Pancreas (tissue), 10 donors: ENCODE results near the gene CBLN1. TPM values are rescaled to one million over a fixed set of nuclear protein-coding genes. Genes with fewer than 3 reads are reported as not detected.

ENCODE experiments used
- ATAC-seq, 4 donors: fragments of 200-7000 bp; cut with Tn5 transposase; one replicate each; pipeline versions ENCODE4 v1.8.0 to v1.9.1; 2020; ENCODE audit warnings: mild to moderate bottlenecking in 4 of 4, moderate library complexity in 4 of 4
- DNase-seq, 6 donors: peaks; one replicate each; pipeline ENCODE4 v3.0.0-alpha.2; 2020
- FAIRE-seq: peaks from 2 replicates; lab custom pipeline; 2012; peaks lifted over from hg19 to GRCh38; lab: Jason Lieb, UNC
- H3K27ac ChIP-seq, 4 donors: fragments of 200-600 bp; sonication (generic); 1 replicate in 3 of 4; 2 replicates in 1 of 4; pipeline versions ENCODE4 v1.5.0 to v1.8.0; 2020
- H3K27me3 ChIP-seq, 4 donors: fragments of 200-600 bp; one replicate each; pipeline ENCODE4 v1.8.0; 2021
- H3K36me3 ChIP-seq, 3 donors: fragments of 200-600 bp; sonication (generic) in 1 of 3; one replicate each; pipeline versions ENCODE4 v1.5.0 to v1.8.0; 2020 to 2021
- H3K4me1 ChIP-seq, 3 donors: fragments of 200-600 bp; one replicate each; pipeline ENCODE4 v1.8.0; 2021
- H3K4me3 ChIP-seq, 4 donors: fragments of 200-600 bp; sonication (generic) in 2 of 4; one replicate each; pipeline versions ENCODE4 v1.5.0 to v1.8.0; 2020 to 2021
- H3K9me3 ChIP-seq, 4 donors: fragments of 200-600 bp; one replicate each; pipeline ENCODE4 v1.8.0; 2021
- WGBS, 2 donors: extraction: QIAGEN DNeasy Blood & Tissue Kit; methylation state at CpG; one replicate each; pipeline ENCODE4 v1.1.7; 2013; 5-methylcytosine and 5-hydroxymethylcytosine counted together
- intact Hi-C, 3 donors: fragments of 100-400 bp; cut with DNase I; formaldehyde crosslinking; loops; one replicate each; pipeline versions ENCODE4 v1.11.1 to v1.14.2; 2022
- polyA plus RNA-seq, 2 donors: library from polyadenylated mRNA; stranded (reverse); fragments of 200-250 nt; gene quantifications; one replicate each; pipeline ENCODE4 v1.2.3, GENCODE V29; 2013
- total RNA-seq, 6 donors: library from RNA; stranded (reverse); fragmentation: NEBNext Ultra II Directional in 4 of 6; extraction: Animal tissue kit (Norgen Biotek cat#: 25700) in 4 of 6; gene quantifications; one replicate each; pipeline versions ENCODE4 v1.2.1 to v1.2.4, GENCODE V29; 2021 to 2023
- TF ChIP-seq, protein P1 (sequence below), 4 donors: fragments of 200-600 bp; sonication (generic) in 3 of 4; IDR thresholded peaks; one replicate each; pipeline versions ENCODE4 v1.5.0 to v1.8.0; 2021; ENCODE audit warnings: antibody characterized with exemption in 4 of 4
- donor health status: healthy with polysubstance abuse.
- donor health status: DM: no; HTN: no; CAD: no; lungs with moderate emphysema.
- donor health status: DM: no; HTN: no; CAD: no.
- donor health status: control.
- donor health status: control.
- donor health status: Bipolar disorder and iron deficiency.
- donor health status: DM: yes; HTN: yes; CAD: no.
- donor health status: DM: no; HTN: no; CAD: no.
- donor health status: DM: no; HTN: no; CAD: no.
- donor health status: DM: yes; HTN: yes; CAD: no.

CBLN1 gene
- total and polyA plus RNA-seq, 8 donors = 0.28 to 2.1 (median 0.60) TPM

GRCh38 chr16:49315602-49316001 lies 34.0 kb upstream of the CBLN1 start:
- WGBS, 2 donors = 90 to 96% methylated on average over 1 of the region's 1 CpG
- FAIRE-seq = no peak
- no peaks in the 10 kb centered on the region for H3K36me3 ChIP-seq
- peaks cover 0 to 4% (median 0%) of the 10 kb centered on the region in 4 donors for H3K27me3 ChIP-seq
- ATAC-seq = no peak
- intact Hi-C loops = no loop called here
- no peaks in the 10 kb centered on the region for H3K4me1 ChIP-seq
- DNase-seq = no peak
- no peaks in the 10 kb centered on the region for H3K9me3 ChIP-seq
- no peak overlapping the region for H3K4me3 ChIP-seq
- H3K27ac ChIP-seq = no peak overlapping the region
- TF ChIP-seq, protein P1, sequence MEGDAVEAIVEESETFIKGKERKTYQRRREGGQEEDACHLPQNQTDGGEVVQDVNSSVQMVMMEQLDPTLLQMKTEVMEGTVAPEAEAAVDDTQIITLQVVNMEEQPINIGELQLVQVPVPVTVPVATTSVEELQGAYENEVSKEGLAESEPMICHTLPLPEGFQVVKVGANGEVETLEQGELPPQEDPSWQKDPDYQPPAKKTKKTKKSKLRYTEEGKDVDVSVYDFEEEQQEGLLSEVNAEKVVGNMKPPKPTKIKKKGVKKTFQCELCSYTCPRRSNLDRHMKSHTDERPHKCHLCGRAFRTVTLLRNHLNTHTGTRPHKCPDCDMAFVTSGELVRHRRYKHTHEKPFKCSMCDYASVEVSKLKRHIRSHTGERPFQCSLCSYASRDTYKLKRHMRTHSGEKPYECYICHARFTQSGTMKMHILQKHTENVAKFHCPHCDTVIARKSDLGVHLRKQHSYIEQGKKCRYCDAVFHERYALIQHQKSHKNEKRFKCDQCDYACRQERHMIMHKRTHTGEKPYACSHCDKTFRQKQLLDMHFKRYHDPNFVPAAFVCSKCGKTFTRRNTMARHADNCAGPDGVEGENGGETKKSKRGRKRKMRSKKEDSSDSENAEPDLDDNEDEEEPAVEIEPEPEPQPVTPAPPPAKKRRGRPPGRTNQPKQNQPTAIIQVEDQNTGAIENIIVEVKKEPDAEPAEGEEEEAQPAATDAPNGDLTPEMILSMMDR (IDR thresholded peaks at IDR 0.05) = no peak

- Histone ChIP-seq H3K36me3 (no peaks in the 10 kb centered on the region), H3K27ac (no peak overlapping the region), H3K27me3 (peaks cover 0 to 4% (median 0%) of the 10 kb centered on the region in 4 donors), H3K9me3 (no peaks in the 10 kb centered on the region), H3K4me3 (no peak overlapping the region), H3K4me1 (no peaks in the 10 kb centered on the region)
- intact Hi-C loops = no loop called here
- TF ChIP-seq, protein P1 (IDR thresholded peaks at IDR 0.05) = no peak
- no peak for DNase-seq
- WGBS, 2 donors = 44 to 54% methylated on average over 10 of the region's 10 CpGs
- no peak for ATAC-seq
- FAIRE-seq = no peak
Measured at GRCh38 chr16:49312389-49312985, 30.8 kb upstream of the CBLN1 start.

GRCh38 chr16:49311823-49312222 lies 30.2 kb upstream of the CBLN1 start:
- no peak for DNase-seq
- 61 to 62% methylated on average over 6 of the region's 6 CpGs for WGBS, 2 donors
- Histone ChIP-seq H3K36me3 (no peaks in the 10 kb centered on the region), H3K4me1 (no peaks in the 10 kb centered on the region), H3K27me3 (peaks cover 0 to 4% (median 0%) of the 10 kb centered on the region in 4 donors), H3K4me3 (no peak overlapping the region), H3K9me3 (no peaks in the 10 kb centered on the region), H3K27ac (no peak overlapping the region)
- intact Hi-C loops = no loop called here
- no peak for ATAC-seq
- no peak for FAIRE-seq
- TF ChIP-seq, protein P1 (IDR thresholded peaks at IDR 0.05) = no peak

DNA sequence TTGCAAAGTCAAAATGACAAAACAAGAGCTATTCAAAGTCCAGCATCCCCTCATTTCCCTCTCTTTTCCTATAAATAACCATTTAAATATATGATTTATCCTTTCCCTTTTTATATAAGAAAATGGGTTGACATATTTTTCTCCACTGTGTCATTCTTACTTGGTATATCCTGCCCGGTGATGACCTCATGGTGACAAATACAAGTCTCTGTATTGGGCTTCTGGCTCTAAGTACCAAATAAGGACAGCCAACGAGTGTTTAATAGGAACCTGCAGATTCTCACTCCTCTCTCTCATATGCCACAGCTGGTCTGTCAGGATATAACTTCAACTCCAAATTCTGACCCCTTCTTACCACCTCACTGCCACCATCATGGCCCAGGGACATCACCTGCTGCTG lies 25.5 kb upstream of the CBLN1 start:
- DNase-seq = no peak
- WGBS, 2 donors = 67 to 82% methylated on average over 2 of the region's 2 CpGs
- Histone ChIP-seq H3K4me1 (no peaks in the 10 kb centered on the region), H3K36me3 (no peaks in the 10 kb centered on the region), H3K27ac (no peak overlapping the region), H3K27me3 (no peaks in the 10 kb centered on the region), H3K9me3 (no peaks in the 10 kb centered on the region), H3K4me3 (no peak overlapping the region)
- ATAC-seq = no peak
- FAIRE-seq = no peak
- TF ChIP-seq, protein P1 (IDR thresholded peaks at IDR 0.05) = no peak
- intact Hi-C loops = no loop called here

DNA sequence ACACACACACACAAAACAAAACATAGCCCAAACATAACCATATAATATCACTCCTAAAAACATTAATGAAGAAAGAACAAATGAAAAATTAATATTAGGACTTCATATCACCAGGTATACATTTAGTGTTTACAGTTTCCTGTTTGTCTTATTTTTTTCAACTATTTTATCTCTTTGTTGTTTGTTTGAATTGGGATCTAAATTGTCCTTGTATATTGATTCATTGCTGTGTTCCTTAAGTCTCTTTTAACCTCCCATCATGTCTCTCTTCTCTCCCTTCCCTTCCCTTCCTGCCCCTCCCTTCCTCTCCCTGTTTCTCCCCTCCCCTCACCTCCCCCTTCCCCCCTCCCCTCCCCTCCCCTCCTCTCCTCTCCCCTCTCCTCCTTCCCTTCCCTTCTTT lies 23.8 kb upstream of the CBLN1 start:
- Histone ChIP-seq H3K27ac (no peak overlapping the region), H3K36me3 (no peaks in the 10 kb centered on the region), H3K4me3 (no peak overlapping the region), H3K9me3 (no peaks in the 10 kb centered on the region), H3K4me1 (no peaks in the 10 kb centered on the region), H3K27me3 (no peaks in the 10 kb centered on the region)
- TF ChIP-seq, protein P1 (IDR thresholded peaks at IDR 0.05) = no peak
- FAIRE-seq (no peak), ATAC-seq (no peak), DNase-seq (no peak)
- intact Hi-C loops = no loop called here
